GM12801 (cell line): ENCODE data around the gene SYNE1.

Source experiments
- TF ChIP-seq, protein P1 (sequence below): IDR thresholded peaks from one replicate; pipeline ENCODE4 v1.5.1; 2011; ENCODE audit warnings: control low read depth; ENCODE audit not compliant: insufficient read length; ENCODE audit errors: extremely low read depth

The SYNE1 gene

DNA sequence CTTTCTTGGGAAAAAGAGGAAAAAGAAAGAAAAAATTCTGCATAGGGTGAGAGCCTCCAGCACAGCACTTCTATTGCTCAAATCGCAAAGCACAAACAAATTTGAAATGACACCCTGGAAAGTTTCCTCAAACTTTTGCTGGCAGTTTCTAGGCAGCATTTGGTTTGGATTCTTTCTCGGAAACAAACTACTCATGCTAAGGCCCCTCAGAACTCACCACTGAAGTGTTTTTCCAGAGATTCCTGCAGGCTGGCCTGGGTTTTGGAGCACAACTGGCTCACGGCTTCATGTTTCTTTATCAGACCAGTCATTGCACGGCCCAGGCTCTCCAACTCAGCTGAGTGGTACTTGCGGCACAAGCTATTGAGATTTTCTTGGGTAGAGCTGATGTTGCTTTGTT lies 237.8 kb downstream of the SYNE1 start:
- TF ChIP-seq, protein P1, sequence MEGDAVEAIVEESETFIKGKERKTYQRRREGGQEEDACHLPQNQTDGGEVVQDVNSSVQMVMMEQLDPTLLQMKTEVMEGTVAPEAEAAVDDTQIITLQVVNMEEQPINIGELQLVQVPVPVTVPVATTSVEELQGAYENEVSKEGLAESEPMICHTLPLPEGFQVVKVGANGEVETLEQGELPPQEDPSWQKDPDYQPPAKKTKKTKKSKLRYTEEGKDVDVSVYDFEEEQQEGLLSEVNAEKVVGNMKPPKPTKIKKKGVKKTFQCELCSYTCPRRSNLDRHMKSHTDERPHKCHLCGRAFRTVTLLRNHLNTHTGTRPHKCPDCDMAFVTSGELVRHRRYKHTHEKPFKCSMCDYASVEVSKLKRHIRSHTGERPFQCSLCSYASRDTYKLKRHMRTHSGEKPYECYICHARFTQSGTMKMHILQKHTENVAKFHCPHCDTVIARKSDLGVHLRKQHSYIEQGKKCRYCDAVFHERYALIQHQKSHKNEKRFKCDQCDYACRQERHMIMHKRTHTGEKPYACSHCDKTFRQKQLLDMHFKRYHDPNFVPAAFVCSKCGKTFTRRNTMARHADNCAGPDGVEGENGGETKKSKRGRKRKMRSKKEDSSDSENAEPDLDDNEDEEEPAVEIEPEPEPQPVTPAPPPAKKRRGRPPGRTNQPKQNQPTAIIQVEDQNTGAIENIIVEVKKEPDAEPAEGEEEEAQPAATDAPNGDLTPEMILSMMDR, result no peak

DNA sequence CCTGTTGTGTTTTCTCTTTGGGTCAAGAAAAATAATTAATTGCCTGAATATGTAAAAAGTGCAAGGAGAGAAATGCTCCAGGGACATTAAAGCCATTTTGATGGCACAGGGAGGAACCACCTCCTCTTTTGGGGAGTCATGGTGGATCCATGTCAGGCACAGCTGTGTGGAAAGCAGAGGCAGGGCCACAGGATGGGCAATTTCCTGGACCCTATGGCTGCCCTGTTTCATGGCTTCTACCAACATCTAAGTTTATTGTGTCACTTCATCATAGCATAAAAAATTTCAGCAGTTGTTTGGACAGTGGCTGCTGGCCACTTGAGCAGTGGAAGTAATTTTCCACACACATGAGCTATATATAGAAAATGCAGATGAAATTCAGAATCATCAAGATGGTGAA lies 238.2 kb downstream of the SYNE1 start:
- TF ChIP-seq, protein P1, result no peak

DNA sequence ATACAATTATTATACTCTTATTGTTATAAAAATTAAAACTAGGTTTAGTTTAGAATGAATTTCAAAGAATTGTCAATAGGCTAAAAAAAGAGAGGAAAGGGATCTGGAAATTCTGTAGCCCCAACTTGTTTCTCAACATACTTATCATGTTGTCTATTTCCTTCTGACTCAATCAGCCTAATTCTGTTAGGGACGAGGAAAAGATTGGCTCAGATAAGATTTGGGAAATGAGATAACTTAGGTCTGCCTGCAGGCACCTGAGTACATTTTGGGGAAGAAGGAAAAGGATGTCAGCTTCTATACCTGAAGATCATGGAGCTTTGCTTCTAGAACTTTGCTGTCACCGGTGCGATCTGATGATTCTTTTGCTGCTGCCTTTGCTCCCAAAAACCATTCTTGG lies 238.8 kb downstream of the SYNE1 start:
- TF ChIP-seq, protein P1, result no peak

- TF ChIP-seq, protein P1, result no peak
Measured at GRCh38 chr6:152394303-152394702, 242.9 kb downstream of the SYNE1 start.

DNA sequence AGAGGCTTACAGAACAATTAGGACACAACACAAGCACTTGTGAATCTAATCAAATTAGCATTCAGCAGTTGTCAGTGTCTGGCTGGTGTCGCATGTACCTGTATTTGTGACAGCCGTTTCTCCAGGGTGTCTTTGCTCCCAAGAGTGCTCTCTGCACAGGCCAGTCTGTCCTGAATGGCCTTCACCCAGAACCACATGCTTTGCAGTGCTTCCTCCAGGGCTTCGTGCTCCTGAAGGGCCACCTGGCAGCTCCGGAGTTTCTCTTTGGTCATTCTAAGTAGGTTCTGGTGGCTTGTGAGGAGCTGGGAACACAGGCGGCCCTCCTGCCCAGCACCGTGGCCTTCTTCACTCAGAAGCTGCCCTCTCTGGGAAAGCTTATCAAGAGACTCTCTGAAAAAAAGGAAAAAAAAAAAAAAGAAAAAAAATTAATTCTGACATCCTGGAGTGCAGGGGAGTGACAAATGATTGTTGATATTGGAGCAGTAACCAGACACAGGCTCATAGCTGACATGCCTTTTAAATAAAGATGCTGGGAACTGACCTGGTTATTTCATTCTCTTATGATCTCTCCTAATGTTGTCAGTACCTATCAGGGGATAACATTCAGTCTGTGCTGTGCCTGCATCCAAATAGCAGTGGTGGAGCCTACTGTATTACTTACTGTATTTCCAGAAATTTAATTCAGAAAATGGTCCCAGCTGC lies 245.8 kb downstream of the SYNE1 start:
- TF ChIP-seq, protein P1, result no peak

DNA sequence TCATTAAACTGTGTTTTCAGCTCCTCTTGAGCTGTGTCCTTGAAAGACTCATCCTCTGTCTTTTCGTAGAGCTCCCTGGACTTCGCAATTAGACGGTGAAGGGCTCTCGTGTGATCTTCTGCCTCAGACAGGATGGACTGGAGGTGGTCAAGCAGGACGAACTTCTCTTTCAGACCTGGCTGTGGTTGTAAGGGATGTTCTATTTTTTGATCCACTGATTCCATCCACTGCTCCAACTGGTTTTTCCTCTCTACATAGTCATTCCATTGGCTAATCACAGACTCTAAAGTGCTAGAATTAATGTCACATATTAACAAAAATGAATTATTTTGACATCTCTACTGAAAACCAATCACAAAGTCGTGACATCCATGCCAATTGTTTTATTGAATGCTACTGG lies 250.1 kb downstream of the SYNE1 start:
- TF ChIP-seq, protein P1, result no peak

GRCh38 chr6:152386131-152386530 lies 251.0 kb downstream of the SYNE1 start:
- TF ChIP-seq, protein P1, result no peak
